Keratinocyte (primary cell): ENCODE data around the gene PEAK3. TPM values are rescaled to one million over a fixed set of nuclear protein-coding genes. Genes with fewer than 3 reads are reported as not detected.

Experiments used
- DNase-seq: peaks from one replicate; pipeline ENCODE4 v3.0.0-alpha.2; 2011; ENCODE audit warnings: low read depth, missing footprints, low spot score
- FAIRE-seq: peaks from 2 replicates; lab custom pipeline; 2011; peaks lifted over from hg19 to GRCh38; lab: Jason Lieb, UNC
- H2AFZ ChIP-seq: 2 replicates; pipeline ENCODE4 v1.6.0; 2012; ENCODE audit warnings: low read length, control low read depth, inconsistent platforms; ENCODE audit not compliant: control insufficient read depth
- H3K27ac ChIP-seq: 2 replicates; pipeline ENCODE4 v1.5.1; 2011; ENCODE audit warnings: low read length; ENCODE audit not compliant: control insufficient read depth, insufficient read depth
- H3K27me3 ChIP-seq: 3 replicates; pipeline ENCODE4 v1.6.0; 2011; ENCODE audit warnings: low read length; ENCODE audit not compliant: control insufficient read depth, insufficient read depth; ENCODE audit errors: extremely low read depth
- H3K36me3 ChIP-seq, 2 experiments: 2 replicates in 1 of 2; 3 replicates in 1 of 2; pipeline ENCODE4 v1.5.1; 2011; ENCODE audit warnings: low read length in 2 of 2, mild to moderate bottlenecking in 1 of 2; ENCODE audit not compliant: control insufficient read depth in 2 of 2, insufficient read depth in 2 of 2; ENCODE audit errors: extremely low read depth in 1 of 2
- H3K4me1 ChIP-seq: 3 replicates; pipeline ENCODE4 v1.5.1; 2011; ENCODE audit warnings: low read length; ENCODE audit not compliant: control insufficient read depth, insufficient read depth; ENCODE audit errors: extremely low read depth
- H3K4me2 ChIP-seq: 3 replicates; pipeline ENCODE4 v1.6.0; 2011; ENCODE audit warnings: low read depth, low read length; ENCODE audit not compliant: control insufficient read depth, insufficient read depth; ENCODE audit errors: extremely low read depth
- H3K4me3 ChIP-seq, 3 experiments: fragments of 200-600 bp in 1 of 3; sonication (generic) in 1 of 3; 2 replicates in 2 of 3; 3 replicates in 1 of 3; pipeline ENCODE4 v1.5.1; 2011 to 2016; ENCODE audit warnings: low read length in 3 of 3, mild to moderate bottlenecking in 3 of 3, control low read depth in 2 of 3, inconsistent platforms in 1 of 3, low read depth in 1 of 3, mixed read lengths in 1 of 3, mixed run types in 1 of 3, moderate library complexity in 1 of 3; ENCODE audit not compliant: control insufficient read depth in 2 of 3, insufficient read depth in 2 of 3; ENCODE audit errors: extremely low read depth in 1 of 3
- H3K79me2 ChIP-seq: 2 replicates; pipeline ENCODE4 v1.6.0; 2012; ENCODE audit warnings: low read length; ENCODE audit not compliant: control insufficient read depth, insufficient read depth
- H3K9ac ChIP-seq: 3 replicates; pipeline ENCODE4 v1.6.0; 2011; ENCODE audit warnings: low read length; ENCODE audit not compliant: control insufficient read depth, insufficient read depth; ENCODE audit errors: extremely low read depth
- H3K9me1 ChIP-seq: 3 replicates; pipeline ENCODE4 v1.6.0; 2011; ENCODE audit warnings: low read length; ENCODE audit not compliant: control insufficient read depth, insufficient read depth; ENCODE audit errors: extremely low read depth
- H3K9me3 ChIP-seq: 2 replicates; pipeline ENCODE4 v1.5.1; 2012; ENCODE audit warnings: low read depth, low read length; ENCODE audit not compliant: control insufficient read depth
- H4K20me1 ChIP-seq: 3 replicates; pipeline ENCODE4 v1.6.0; 2011; ENCODE audit warnings: low read length; ENCODE audit not compliant: control insufficient read depth, insufficient read depth; ENCODE audit errors: extremely low read depth
- CTCF ChIP-seq, 3 experiments: IDR thresholded peaks in 1 of 3; conservative IDR thresholded peaks in 1 of 3; optimal IDR thresholded peaks in 1 of 3; 2 replicates in 2 of 3; 3 replicates in 1 of 3; pipeline versions ENCODE3 to v1.5.1; 2011; ENCODE audit warnings: low read length in 3 of 3, mild to moderate bottlenecking in 3 of 3, moderate library complexity in 2 of 3, control low read depth in 1 of 3, inconsistent platforms in 1 of 3; ENCODE audit not compliant: insufficient read depth in 2 of 3; ENCODE audit errors: extremely low read depth in 1 of 3
- EZH2 ChIP-seq: IDR thresholded peaks from one replicate; pipeline ENCODE4 v1.6.1; 2012; ENCODE audit warnings: inconsistent platforms, mild to moderate bottlenecking, low read length, moderate library complexity
- dilution Hi-C: fragments of 300-500 bp; cut with MboI; formaldehyde crosslinking; loops from one replicate; pipeline ENCODE4 v1.7.0; 2020; ENCODE audit warnings: low sequenced_read_pairs; ENCODE audit not compliant: extremely low pct_ligation_motif_present
- polyA plus RNA-seq, 5 experiments: library from polyadenylated mRNA; depleted of rRNA in 3 of 5; stranded (reverse) in 3 of 5; stranded (forward) in 1 of 5; unstranded in 1 of 5; fragments of >200 nt; gene quantifications; 1 replicate in 1 of 5; 2 replicates in 3 of 5; 3 replicates in 1 of 5; pipeline versions ENCODE4 v1.2.1 to v1.2.3, GENCODE V29; 2011 to 2012; ENCODE audit warnings: missing spikeins in 2 of 5, low read depth in 1 of 5, low replicate concordance in 1 of 5

PEAK3 gene
- polyA plus RNA-seq, 1 donor (not counting 4 experiments of a cell fraction or from before 2014, with no cell fraction given), result not detected

GRCh38 chr19:2312820-2313501 lies 31.0 kb upstream of the PEAK3 start:
- FAIRE-seq, result no peak
- TF ChIP-seq EZH2, result no peak
- TF ChIP-seq CTCF (optimal IDR thresholded peaks at IDR 0.05 in 1 of 3, IDR thresholded peaks at IDR 0.05 in 1 of 3, conservative IDR thresholded peaks at IDR 0.05 in 1 of 3; ENCODE audit: extremely low read depth in 1 of 3, insufficient read depth in 2 of 3, low read length in 3 of 3), result no peak
- H3K27me3 ChIP-seq, result peaks cover 24% of the 10 kb centered on the region

GRCh38 chr19:2311093-2311492 lies 29.1 kb upstream of the PEAK3 start:
- H4K20me1 ChIP-seq, result no peaks in the 10 kb centered on the region
- no peak overlapping the region for H2AFZ ChIP-seq
- no peak for TF ChIP-seq EZH2
- no peak for TF ChIP-seq CTCF (optimal IDR thresholded peaks at IDR 0.05 in 1 of 3, IDR thresholded peaks at IDR 0.05 in 1 of 3, conservative IDR thresholded peaks at IDR 0.05 in 1 of 3; ENCODE audit: extremely low read depth in 1 of 3, insufficient read depth in 2 of 3, low read length in 3 of 3)
- H3K27me3 ChIP-seq, result peaks cover 42% of the 10 kb centered on the region
- FAIRE-seq (no peak), DNase-seq (no peak)
- dilution Hi-C loops, result no loop called here
- no peaks in the 10 kb centered on the region for H3K79me2 ChIP-seq
- no peak overlapping the region for H3K4me2 ChIP-seq
- H3K9me3 ChIP-seq, result no peaks in the 10 kb centered on the region
- no peak overlapping the region for H3K27ac ChIP-seq
- H3K9me1 ChIP-seq, result no peaks in the 10 kb centered on the region
- H3K4me3 ChIP-seq, result no peak overlapping the region
- no peaks in the 10 kb centered on the region for H3K36me3 ChIP-seq
- H3K4me1 ChIP-seq, result no peaks in the 10 kb centered on the region
- no peak overlapping the region for H3K9ac ChIP-seq

More at GRCh38 chr19:2312820-2313501, 31.0 kb upstream of the PEAK3 start:
- Histone ChIP-seq H3K79me2 (no peaks in the 10 kb centered on the region), H3K4me3 (no peak overlapping the region), H3K9ac (no peak overlapping the region), H3K36me3 (no peaks in the 10 kb centered on the region), H4K20me1 (no peaks in the 10 kb centered on the region), H3K9me3 (no peaks in the 10 kb centered on the region), H3K27ac (no peak overlapping the region), H3K4me2 (no peak overlapping the region), H3K9me1 (no peaks in the 10 kb centered on the region), H2AFZ (no peak overlapping the region), H3K4me1 (no peaks in the 10 kb centered on the region)
- DNase-seq, result no peak
- dilution Hi-C loops, result no loop called here
